ENCODE results near the gene CHCHD6. TPM values are rescaled to one million over a fixed set of nuclear protein-coding genes. Genes with fewer than 3 reads are reported as not detected.
A peak's percentile ranks its signal among the peaks of the same experiment; 100 is the strongest.

Gene CHCHD6
- total RNA-seq, 1 donor: 9.1 TPM

GRCh38 chr3:126748701-126749546, 44.9 kb downstream of the CHCHD6 start:
- no peak for DNase-seq (ENCODE audit: low read depth)
- TF ChIP-seq CTCF (IDR thresholded peaks at IDR 0.05; ENCODE audit: insufficient read depth, low read depth, low read length): no peak
- H3K4me3 ChIP-seq (ENCODE audit: low read depth, low read length): no peak overlapping the region

GRCh38 chr3:126749547-126749875, 45.5 kb downstream of the CHCHD6 start:
- no peak for TF ChIP-seq CTCF (IDR thresholded peaks at IDR 0.05; ENCODE audit: insufficient read depth, low read depth, low read length)
- DNase-seq (ENCODE audit: low read depth): no peak
- no peak overlapping the region for H3K4me3 ChIP-seq (ENCODE audit: low read depth, low read length)

GRCh38 chr3:126749931-126750755, 46.1 kb downstream of the CHCHD6 start:
- H3K4me3 ChIP-seq (ENCODE audit: low read depth, low read length): no peak overlapping the region

GRCh38 chr3:126750756-126751121, 46.7 kb downstream of the CHCHD6 start:
- no peak for TF ChIP-seq CTCF (IDR thresholded peaks at IDR 0.05; ENCODE audit: insufficient read depth, low read depth, low read length)
- no peak for DNase-seq (ENCODE audit: low read depth)
- no peak overlapping the region for H3K4me3 ChIP-seq (ENCODE audit: low read depth, low read length)

More at GRCh38 chr3:126749931-126750755, 46.1 kb downstream of the CHCHD6 start:
- DNase-seq (ENCODE audit: low read depth): no peak
- no peak for TF ChIP-seq CTCF (IDR thresholded peaks at IDR 0.05; ENCODE audit: insufficient read depth, low read depth, low read length)

GRCh38 chr3:126751611-126752302, 47.7 kb downstream of the CHCHD6 start:
- no peak for TF ChIP-seq CTCF (IDR thresholded peaks at IDR 0.05; ENCODE audit: insufficient read depth, low read depth, low read length)
- H3K4me3 ChIP-seq (ENCODE audit: low read depth, low read length): no peak overlapping the region
- DNase-seq (ENCODE audit: low read depth): no peak

GRCh38 chr3:126752303-126753190, 48.5 kb downstream of the CHCHD6 start:
- peak; percentile 95 for TF ChIP-seq CTCF (IDR thresholded peaks at IDR 0.05; ENCODE audit: insufficient read depth, low read depth, low read length)
- peak; percentile 78 for DNase-seq (ENCODE audit: low read depth)
- no peak overlapping the region for H3K4me3 ChIP-seq (ENCODE audit: low read depth, low read length)

All from fibroblast of villous mesenchyme (primary cell).